Measurements from ENCODE around the gene BRMS1.

BRMS1 gene

DNA sequence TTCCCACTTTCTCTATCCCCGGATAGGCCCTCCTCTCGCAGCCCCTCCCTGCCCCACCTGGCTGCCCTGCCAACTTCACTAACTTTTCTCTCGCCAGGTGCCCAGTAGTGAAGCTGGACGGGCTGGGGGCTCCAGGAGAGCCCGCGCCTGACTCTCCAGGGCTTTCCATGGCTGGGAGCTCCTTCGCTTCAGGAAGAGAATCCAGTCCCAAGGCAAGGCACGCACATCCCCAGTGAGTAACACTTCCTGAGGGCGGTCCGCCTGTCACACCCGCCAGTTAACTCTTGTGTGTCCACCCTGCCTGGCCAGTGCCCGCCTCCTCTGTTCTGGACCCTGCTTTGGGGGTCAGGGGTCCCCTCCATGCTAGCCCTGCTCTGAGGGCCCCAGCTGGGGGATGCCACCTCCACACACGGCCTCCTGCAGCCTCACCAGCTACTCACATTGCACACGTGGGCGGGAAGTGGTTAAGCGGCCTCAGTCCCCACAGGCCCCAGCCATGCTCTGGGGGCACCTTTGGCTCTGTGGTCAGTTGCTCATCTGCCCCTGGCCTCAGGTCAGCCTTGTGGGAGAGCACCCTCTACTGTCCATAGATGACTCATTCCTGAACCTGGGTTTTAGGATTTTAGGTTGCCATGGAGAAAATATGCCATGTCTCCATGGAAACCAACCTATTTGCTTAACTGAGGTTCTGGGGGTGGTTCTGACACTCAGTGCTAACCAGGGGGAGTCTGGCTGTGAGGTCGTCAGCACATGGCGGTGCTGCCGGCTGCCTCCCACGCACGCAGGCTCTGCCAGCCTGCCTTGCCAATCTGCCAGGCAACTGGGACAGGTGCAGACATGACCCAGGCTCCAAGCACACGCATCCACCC, 8.4 kb downstream of the BRMS1 start, which contains the start of gene RIN1:
TSS of gene RIN1 (minus strand) at position 201 of the 869 bp plus-strand sequence. CDS start at position 169, 32 bp downstream.
- DNase-seq, result no peak

DNA sequence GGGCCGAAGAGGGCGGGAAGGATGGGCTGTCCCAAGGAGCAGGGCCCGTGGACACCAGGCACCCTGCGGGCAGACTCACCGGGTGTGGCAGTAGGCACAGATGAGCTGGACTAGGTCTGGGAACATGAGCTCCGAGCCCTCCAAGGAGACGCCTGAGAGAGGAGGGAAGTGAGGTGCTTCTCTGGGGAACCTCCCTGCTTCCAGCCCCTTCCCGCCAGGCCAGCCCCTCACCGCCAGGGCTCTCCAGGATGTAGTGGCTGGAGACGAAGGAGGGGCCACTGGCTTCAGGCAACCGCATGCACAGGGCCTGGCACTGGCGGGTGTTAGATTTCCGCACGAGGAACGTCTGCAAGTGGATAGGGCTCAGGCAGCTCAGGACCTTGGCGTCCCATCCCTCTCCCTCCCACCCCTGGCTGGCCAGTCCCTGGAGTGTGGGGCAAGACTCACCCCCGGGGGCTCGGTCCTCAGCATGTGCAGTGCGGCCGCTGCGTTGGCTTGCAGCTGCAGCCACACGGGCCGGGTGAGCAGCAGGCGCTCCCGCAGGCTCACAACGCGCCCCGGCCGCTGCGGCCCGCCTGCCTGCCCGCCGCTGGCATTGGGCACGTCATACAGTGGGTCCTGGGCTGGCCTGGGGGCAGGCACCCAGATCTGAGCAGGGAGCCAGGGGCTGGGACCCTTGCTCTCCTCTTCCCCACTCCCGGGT, 9.2 kb downstream of the BRMS1 start:
- DNase-seq, result no peak

DNA sequence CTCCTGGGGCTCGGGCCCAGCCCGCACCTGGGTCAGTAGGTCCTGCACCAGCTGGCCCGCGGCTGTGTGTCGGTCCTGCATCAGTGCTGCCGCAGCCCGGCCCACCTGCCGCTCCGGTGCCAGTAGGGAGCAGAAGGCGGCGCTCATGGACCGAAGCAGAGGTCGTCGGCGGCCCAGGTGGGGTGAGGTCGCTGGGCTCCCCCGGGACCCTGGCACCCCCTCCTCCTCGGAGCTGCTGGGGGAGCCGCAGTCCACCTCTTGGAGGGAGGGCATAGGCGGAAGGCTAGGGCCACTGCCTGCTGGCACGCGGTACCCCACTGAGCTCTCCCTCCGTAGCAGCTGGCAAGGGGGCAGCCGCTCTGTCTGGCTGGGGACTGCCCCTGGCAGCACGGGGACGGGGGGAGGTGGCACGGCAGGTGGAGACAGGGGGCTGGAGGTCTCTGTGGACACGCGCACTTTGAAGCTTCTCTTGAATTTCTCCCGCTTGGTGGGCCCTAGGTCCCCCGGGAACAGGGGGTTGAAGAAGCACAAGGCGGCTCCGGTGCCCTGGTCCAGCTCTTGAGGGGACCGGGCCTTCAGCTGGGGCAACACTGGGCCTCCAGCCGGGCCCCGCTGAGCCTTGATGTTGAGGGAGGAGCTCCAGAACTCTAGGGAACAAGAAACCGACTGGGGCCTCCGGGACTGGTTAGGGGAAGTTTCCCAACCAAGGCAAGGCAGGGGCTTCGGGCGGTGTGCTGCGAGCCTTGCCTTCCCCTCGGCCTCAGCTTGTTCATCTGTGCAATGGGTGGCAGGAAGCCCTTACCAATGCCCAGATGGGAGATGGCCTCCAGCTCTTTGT, 10.1 kb downstream of the BRMS1 start:
- DNase-seq, result no peak

DNA sequence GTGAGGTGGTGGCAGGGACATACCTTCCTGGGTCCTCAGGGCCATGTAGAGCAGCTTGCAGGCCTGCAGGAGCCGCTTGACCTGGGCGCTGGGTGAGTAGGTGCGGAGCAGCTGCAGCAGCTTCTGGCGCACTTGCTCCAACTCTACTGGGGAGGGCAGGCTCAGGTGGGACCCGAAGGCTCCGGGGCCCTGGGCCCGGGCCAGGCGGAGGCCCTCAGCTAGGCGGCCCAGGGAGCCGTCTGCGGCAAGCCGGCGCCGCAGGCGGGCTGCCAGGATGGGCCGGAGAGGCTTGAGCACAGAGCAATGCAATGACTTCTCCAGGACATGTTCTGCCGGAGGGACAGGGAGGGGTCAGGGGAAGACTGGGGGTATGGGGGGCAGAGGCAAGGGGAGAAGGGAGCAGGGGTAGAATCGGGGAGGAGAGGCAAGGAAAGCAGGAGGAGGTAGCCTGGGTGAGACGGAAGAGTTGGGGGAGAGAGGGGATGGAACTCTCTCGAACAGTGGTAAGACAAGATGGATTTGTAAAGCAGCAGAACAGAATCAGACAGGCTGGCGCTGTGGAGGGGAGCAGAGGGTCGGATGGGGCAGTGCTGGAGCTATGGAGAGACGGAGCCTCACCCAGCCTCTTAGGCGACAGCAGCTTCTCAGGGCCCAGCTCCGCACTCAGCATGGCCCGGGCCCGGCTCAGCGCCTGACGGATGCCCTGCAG, 10.9 kb downstream of the BRMS1 start:
- DNase-seq, result no peak

DNA sequence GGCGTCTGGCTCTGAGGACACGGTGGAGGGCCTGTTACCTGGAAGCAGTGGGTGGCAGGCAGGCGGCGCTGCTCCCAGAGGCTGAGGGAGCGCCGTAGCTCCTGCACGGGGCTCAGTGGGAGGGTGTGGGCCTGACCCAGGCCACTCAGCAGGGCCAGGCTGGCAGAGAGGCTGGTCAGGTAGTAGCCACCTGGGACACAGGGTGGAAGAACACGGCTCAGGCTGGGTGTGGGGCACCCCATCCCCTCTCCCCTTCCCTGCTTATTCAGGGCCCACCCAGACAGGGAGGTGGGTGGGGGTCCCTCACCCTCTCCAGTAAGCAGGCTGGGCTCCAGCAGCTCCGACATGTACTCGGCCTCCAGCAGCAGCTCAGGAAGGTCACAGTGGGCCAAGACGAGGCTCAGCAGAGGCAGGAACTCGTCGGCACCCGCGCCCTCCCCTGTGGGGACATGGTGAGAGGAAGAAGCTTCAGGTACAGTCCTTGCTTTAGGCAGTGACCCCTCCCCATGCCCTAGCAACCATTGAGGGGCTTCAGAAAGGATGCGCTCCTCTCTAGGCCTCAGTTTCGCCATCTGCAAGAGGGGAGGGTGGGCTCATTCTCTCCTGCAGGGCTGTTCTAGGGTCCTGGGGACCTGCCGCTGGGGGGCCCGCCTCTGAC, 11.6 kb downstream of the BRMS1 start:
- DNase-seq, result no peak

DNA sequence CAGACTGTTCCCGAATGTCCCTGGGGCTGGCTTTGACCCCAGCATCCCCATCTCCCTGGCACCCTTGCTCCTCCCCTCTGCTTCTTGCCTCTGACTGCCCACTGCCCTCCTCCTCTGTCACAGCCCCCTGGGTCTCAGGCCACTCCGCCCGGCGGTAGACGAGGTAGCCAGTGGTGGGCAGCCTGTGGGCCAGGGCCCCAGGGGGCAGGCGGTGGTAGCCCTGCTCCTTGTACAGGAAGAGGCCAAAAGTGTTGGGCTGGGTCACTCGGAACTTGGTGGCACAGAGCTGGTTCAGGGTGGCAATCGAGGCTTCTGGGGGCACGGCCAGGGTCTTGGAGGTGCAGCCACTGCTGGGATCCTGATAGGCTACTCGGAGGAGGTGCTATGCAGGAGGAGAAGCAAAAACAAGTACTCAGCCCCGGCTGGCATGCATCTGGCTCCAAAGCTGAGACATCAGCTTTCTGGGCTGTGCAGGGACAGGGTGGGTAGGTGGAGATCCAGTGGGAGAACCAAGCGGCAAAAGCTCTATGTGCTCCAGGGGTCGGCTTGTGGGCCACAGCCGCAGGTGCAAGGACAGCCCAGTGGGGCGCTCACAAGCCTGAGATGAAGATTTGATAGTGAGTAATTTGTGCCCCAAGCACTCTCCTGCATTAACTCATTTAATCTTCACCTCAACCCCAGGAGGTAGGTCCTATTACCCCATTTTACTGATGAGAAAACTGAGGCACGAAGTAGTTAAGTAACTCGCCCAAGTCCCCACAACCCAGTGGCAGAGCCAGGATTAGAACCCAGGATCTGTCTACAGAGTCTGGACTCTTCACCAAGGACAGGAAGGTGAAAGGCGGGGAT, 12.3 kb downstream of the BRMS1 start:
- no peak for DNase-seq

DNA sequence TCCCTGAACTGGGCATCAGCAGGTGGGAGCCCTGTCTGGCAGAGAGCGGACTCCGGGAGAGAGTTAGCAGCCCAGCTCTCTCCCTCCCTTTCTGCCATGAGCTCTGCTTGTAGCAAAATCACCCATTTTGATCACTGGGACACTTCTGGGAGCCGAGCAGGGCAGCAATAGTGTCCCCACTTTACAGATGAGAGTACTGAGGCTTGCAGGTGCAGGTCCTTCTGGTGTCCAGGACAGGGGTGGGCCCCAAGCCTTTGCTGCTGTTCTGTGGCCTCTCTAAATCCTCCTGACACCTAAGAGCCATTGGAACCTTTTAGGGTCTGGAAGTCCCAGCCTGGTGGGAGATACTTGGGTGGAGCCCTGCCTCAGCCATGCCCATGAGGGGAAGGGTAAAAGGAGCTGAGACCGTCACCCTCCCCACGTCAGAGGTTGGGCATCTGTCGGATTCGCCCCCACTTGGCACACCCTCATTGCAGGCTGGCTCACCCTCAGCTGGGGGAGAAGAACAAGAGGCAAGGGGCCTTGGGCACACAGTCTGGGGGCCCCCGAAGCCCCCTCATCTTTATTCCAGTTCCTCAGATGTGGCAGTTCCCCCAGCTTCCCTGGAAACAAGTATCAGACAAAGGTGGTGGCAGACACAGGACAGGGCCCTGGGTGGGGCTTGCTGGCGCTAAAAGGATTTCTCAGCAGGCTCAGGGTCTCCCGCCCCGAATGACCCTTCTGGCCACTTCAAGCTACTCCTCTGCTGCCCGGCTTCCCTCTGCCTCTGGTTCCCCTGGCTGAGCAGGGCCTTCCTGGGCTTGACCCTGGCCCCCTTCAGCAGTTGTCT, 13.1 kb downstream of the BRMS1 start:
- no peak for DNase-seq

DNA sequence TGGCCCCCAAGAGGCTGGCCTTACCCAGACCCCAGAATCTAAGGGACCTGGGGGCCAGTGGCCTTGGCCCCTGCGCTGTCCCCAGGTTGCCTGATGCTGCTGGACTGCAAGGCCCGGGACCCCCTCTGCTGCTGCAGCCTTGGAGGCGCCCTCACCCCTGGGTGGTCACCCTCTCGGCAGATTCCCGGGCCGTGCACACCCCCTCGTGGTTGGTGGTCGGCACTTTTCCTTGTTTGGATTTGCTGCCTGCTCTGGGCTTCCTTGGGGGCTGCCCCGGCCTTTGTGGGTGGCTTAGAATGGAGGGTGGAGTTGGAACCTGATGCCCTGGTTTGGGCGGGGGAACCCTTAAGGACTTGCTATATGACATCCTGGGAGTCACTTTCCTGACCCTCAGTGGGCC, 14.0 kb downstream of the BRMS1 start:
- DNase-seq, result no peak

DNA sequence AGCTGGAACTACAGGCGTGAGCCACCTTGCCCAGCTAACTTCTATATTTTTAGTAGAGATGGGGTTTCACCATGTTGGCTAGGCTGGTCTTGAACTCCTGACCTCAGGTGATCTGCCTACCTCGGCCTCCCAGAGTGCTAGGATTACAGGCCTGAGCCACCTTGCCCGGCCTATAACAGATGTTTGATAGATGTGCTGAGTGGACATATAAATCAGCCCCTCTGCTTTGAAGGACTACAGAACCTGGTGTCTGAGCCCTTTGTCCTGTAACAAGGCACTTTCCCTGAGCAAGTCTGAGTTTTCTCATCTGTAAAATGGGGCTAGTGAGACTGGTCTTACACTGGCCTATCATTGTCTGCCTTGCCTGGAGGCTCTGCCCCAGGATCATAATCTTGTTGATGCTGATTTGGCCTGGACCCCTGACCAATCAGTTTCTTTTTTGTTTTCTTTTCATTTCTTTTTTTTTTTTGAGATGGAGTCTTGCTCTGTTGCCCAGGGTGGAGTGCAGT, 15.7 kb downstream of the BRMS1 start:
- no peak for DNase-seq

DNA sequence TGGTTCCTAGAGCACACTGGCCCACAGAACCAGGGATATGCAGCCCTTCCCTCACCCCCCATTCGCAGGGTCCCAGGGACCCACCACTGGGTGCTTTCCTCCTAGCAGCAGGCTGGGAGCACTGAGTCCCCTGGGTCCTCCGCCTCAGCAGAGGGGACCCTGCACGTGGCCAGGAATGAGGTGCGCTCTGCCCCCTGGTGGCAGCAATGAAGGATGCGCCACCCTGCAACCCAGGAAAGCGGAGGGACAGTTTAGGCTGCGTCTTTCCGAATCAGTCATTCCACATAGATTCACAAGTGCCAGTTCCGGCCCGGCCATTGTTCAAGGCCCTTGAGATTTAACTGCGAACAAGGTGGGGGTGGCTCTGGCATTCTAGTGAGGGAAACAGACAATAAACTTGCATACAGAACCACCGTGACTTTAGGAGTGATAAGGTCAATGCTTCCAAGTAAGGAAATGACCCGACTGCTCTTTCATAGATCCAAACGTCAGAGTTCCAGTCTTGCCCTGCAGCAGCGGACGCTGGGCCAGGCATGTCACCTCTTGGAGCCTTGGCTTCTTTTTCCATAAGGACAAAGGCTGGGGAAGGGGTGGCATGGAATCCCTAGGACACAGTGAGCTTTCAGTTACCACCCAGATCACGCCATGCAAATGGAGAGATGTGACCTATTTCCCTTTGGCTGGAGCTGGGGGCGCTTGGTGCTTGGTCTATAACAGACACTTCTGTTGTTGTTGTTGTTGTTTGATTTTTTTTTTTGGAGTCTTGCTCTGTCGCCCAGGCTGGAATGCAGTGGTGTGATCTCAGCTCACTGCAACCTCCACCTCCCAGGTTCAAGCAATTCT, 16.4 kb downstream of the BRMS1 start:
- no peak for DNase-seq

DNA sequence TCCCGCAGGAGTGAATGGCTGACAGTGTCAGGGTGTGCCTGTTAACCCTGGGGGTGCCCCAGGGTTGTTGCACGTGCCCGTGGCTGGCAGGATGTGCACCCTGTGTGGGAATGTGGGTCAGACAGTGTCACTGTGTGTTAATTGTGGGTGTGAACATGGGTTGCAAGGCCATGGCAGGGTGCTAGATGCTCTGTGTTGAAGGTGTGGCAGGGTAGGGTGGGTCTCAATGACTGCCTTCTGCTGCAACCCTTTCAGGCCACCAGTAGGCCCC, 16.9 kb downstream of the BRMS1 start:
- DNase-seq, result no peak

DNA sequence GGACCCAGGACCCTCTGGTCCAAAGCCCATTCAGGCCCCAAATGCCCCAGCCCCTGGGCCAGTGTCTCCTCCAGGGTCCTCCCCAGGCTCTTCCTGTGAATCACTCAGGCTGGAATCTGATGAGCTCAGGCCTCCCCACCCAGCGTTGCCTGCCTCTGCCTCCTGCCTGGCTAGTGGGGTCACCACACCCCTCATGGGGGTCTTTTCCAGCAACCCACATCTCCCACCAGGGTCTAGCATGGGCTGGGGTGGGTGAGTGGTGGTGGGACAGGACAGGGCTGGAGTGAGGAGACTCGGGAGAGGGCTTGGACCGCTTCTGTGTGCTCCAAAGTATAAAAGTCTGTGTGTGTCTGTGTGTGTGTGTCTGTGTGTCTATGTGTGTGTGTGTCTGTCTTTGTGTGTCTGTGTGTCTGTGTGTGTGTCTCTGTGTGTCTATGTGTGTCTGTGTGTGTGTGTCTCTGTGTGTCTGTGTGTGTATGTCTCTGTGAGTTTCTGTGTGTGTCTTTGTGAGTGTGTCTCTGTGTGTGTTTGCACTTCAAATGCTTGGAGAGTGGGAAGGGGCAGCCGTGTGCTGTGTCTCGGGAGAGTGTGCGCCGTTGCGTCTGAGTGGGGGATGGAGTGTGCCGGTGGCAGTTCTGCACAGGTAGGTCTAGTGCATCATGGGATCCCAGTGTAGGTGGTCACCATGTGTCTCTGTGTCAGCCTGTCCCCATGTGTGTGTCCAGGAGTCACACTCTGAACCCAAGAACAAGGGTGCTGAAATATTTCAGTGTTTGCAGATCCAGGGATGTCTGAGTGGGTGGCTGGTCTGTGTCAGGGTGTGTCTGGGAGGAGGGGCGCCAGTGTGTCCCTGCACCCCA, 17.5 kb downstream of the BRMS1 start:
- DNase-seq, result no peak

DNA sequence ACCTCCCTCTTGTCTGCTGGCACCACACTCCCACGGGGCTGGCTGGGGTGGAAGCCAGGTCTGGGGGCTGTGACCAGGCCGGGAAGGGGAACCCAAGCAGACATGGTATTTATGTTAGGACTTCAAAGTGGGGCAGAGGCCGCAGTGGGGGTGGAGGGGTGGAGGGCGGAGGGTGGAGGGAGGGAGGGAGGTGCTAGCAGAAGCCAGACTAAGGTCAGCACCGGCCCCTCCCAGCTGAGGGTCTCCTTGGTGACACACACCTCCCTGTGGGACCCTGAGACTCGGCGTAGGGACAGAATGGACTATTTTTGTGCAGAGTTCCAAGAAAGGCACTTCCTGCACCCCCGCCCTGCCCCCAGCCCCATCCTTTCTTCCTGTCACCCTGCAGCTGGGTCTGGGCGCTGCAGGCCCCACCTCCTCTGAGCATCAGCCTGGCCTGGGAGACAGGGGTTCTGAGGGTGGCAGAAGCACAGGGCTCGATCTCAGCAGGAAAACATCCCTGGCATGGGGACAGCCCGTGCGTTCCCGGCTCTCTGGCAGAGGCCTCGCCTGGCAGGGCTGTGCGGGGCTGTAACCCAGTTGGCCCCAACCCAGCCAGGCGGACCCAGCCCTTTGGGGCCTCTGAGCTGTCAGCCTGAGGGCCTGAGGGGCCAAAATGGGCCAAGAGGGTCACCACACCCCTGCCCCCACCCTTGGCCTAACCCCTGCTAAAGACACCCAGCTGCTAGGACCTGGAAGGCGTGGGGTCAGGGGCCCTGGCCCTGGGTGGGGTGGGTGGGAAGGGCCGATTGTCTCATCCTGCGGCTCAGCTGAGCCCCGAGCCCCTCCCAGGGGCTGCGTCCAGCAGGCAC, 18.4 kb downstream of the BRMS1 start:
- no peak for DNase-seq

DNA sequence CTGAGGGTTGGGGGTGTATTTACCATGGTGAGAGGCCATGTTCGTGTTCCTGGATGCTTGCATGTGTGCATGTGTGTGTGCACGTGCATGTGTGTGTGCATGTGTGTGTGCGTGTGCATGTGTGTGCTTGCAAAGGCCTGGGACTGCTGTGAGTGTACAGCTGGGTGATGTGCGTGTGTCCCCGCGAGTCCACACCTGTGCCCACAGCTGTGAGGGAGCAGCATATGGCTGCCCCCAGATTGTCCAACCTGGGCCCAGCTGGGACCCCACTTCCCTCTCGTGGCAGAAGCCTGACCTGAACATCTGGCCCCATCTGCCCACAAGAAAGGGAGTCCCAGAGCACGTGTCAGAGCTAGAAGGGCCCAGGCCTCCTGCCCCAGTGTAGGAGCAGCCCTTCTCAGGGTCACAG, 19.6 kb downstream of the BRMS1 start:
- DNase-seq, result no peak

DNA sequence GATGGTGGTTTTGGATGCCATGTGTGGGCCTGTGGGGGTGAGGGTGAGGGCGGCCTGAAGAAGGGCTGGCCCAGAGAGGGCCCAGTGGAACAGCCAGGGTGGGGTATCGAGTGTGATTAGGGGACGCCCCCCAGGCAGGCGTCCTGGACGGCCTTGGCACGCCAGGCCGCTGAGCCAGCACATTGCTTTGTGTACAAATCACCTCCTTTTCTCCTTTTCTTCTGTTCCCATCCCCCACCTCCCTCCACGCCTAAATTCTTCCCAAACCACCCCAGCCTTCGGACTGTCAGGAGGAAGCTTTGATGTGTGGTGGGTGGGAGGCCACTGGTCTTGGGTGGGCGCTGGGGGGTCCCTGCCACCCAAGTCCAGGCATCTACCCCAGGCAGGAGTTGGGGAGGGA, 20.2 kb downstream of the BRMS1 start:
- DNase-seq, result no peak

DNA sequence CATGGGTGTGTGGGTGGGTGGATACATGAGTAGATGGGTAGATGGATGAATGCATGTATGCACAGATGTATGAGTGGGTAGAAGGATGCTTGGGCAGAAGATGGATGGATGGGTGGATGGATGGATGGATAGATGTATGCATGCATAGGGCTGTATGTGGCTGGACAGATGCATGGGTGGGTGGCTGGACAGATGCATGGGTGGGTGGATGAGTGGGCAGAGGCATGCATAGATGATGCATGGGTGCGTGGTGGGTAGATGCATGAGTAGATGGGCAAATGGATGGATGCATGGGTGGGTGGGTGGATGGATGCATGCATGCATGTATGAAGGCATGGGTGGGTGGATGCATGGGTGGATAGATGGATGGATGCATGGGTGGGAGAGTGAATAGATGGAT, 21.2 kb downstream of the BRMS1 start:
- DNase-seq, result no peak

DNA sequence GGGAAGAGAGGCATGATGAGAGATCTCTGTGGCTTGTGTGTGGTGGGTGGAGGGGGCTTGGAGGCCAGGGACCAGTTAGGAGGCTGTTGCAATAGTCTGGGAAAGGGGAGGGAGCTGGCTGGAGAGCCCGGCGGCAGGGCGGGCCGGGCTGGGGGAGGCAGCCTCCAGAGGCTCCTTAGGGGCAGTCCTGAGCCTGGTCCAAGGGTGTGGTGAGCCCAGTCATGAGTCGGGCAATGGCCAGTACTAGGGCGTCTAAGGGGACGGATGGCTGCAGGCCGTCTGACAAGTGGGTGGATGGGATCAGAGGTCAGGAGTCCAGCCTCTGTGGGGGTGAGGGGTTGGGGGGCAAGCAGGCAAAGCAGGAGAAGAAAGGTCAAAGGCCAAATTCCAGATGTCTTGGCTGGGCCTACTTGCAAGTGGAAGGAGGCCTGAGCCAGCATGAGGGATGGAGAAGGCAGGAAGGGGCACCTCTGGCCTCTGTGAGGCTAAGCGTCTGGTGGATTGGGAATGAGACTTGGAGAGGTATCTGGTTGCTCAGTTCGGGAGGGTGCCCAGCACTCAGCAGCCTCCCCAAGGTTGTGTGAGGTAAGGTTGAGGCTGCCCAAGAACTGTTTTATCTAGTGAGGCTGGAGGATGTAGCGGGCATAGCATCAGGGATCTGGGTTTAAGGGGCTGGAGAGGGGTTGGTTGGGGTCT, 22.0 kb downstream of the BRMS1 start:
- no peak for DNase-seq
